22Rv1 (cell line): Measurements from ENCODE around the gene EGFLAM.

Experiments
- H3K27ac ChIP-seq: fragments of 450-650 bp; 2 replicates; pipeline ENCODE4 v1.5.1; 2017
- ZFX ChIP-seq: fragments of 450-650 bp; IDR thresholded peaks from 2 replicates; pipeline ENCODE4 v1.6.1; 2017; ENCODE audit warnings: antibody characterized with exemption, borderline replicate concordance
- TF ChIP-seq, protein P1 (sequence below): fragments of 450-650 bp; IDR thresholded peaks from 2 replicates; pipeline ENCODE4 v1.5.1; 2017; ENCODE audit warnings: mild to moderate bottlenecking

Gene EGFLAM

DNA sequence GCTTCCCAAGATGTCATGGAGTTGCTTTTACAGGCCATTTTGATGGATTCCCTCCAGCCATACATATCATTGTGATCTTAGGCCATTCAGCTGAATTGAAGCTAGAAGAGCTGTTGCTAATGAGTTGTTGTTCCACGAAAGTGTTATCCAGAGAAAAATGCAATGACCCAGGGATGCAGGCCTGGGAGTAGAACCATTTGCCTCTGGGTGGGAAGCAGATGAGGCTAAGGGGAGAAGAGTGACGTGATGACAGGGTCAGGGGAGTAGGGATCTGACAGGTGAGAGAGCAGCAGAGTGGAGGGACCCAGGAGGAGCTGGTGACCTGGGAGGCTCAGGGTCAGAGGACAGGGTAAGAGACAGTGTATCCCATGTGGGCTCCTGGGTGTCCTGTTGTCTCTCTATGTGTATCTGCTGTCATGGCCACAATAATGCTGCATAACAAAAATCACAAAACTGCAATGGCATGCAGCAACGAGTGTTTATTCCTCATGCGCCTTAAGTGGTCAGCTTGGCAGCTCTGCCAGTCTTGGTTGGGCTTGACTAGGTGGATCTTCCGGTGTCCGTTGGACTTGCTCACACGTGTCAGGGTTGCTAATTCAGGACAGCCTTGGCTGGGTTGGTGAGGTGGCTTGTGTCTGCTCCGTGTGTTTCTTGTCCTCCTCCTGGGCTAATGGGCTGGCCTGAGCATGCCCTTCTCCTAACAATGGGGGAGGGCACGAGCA is 207.5 kb downstream of the EGFLAM start:
- no peak overlapping the region for H3K27ac ChIP-seq
- no peak for TF ChIP-seq ZFX
- TF ChIP-seq, protein P1, sequence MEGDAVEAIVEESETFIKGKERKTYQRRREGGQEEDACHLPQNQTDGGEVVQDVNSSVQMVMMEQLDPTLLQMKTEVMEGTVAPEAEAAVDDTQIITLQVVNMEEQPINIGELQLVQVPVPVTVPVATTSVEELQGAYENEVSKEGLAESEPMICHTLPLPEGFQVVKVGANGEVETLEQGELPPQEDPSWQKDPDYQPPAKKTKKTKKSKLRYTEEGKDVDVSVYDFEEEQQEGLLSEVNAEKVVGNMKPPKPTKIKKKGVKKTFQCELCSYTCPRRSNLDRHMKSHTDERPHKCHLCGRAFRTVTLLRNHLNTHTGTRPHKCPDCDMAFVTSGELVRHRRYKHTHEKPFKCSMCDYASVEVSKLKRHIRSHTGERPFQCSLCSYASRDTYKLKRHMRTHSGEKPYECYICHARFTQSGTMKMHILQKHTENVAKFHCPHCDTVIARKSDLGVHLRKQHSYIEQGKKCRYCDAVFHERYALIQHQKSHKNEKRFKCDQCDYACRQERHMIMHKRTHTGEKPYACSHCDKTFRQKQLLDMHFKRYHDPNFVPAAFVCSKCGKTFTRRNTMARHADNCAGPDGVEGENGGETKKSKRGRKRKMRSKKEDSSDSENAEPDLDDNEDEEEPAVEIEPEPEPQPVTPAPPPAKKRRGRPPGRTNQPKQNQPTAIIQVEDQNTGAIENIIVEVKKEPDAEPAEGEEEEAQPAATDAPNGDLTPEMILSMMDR, result no peak

DNA sequence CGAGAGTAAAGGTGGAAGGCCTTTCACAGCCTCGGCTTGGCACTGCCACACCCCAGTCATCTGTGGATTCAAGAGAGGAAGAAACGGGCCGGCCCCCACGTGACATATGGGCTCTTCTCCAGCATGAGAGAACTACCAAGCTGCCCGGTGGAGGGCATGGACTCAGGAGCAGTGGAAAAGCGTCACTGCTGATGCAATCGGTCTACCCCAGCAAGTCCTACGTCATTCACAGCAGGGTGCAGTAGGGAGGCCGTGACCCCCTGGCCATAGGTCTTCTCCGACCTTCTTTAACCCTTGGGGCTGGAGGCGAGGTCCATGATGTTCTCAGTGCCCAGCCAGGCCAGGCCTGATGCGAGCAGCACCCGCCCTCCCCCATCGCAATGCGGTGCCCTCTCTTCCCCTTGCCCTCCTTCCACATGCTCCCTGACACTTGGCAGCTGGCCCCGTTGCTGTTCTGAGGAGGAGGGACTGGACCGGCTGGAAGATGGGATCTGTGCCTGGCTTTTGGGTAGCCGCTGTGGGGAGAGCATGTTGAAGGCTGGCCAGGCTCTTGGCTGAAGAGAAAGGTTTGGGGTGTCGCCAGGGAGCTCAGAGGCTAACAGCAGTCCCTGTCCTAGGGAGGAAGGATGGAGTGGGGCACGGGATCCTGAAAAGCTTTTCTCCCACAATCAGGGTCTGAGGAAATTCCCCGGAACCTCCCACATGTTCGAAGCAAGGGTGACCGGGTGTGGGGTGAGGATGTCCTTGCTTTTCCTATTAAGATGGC is 208.2 kb downstream of the EGFLAM start:
- H3K27ac ChIP-seq, result no peak overlapping the region
- TF ChIP-seq, protein P1, result no peak
- TF ChIP-seq ZFX, result no peak

DNA sequence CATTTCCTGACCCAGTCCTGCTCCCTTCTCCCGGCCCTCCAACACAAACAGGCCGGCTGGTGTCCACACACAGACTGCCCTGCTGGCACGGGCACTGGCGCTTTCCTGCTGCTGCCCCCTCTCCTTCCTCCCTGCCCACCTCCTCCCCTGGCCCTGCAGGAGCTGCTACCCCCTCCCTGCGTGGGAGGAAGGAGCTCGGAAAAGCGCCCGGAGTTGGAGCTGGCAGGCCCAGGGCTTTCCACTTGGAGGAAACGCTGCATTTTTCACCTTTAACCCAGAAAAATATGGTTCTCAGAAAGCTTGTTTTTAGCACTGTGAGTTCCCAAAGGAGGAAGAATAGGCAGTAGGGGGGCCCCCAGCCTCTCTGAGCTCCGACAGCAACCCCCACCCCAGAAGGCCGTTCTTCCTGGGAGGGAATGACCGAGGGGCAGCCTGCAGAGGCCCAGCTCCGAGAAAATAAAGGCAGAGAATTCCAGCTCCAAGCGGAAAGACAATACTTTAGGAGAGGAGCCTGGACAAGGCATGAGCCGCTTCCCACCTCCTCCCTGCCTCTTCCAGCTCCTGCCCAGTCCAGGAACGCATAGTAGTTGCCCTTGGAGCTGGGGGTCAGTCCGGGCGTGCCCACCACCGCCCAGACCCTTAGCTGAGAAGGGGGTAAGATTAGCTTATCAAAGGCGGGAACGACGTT is 209.1 kb downstream of the EGFLAM start:
- TF ChIP-seq, protein P1, result no peak
- TF ChIP-seq ZFX, result no peak
- H3K27ac ChIP-seq, result no peak overlapping the region

DNA sequence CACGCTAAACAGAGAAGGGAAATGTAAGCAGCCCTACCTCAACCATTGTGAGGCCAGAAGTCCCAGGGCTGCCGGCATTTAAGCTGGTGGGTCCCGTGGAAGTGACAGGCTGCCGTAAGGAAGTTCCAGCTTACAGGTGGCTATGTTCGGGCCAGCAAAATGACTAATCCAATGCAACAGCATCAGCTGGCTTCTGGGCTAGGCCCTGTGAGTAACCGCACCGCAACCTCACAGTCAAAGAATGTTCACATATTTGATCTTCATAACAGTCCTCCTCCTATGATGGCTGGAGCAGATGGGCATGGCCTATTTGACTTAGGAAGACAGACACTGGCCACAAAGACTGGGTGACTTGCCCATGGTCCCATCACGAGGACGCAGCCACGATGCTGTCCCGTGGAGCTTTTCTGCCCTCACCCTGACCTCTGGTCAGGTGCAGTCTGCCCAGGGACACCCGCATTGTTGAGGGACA is 209.9 kb downstream of the EGFLAM start:
- TF ChIP-seq, protein P1, result no peak
- TF ChIP-seq ZFX, result no peak
- H3K27ac ChIP-seq, result no peak overlapping the region

DNA sequence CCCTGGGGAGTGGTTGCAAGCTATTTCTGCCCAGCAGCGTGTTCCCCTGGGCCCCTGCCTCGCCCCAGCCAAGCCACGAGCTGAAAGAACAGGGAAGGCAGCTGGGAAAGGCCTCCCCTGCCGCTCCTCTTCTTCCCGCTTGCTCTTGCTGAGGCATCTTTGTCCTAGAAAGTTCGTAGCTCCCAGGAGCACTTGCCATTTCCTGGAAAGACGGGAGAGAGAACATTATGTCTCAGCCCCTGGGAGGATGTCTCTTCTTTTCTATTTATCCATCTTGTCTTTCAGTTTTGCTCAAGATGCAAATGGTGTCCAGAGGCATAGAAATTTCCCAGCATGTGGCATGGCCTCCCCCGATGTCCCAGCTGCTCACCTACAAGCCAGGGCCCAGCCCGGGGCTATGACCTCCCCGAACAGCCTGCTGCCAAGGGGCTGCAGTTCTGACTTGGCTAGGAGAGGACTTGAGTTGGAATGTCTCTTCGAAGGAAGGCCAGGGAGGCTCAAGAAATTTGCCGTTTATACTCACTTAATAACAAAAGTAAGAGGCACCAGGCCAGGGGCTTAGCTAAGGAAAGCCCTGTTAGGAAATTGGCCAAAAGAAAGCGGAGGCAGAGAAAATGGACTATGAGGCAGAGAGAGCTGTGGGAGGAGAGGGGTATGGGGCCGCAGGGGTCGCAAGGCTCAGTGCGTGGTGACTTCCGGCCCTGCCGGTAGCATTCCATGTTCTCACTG is 210.8 kb downstream of the EGFLAM start:
- TF ChIP-seq, protein P1, result no peak
- TF ChIP-seq ZFX, result no peak
- no peak overlapping the region for H3K27ac ChIP-seq

DNA sequence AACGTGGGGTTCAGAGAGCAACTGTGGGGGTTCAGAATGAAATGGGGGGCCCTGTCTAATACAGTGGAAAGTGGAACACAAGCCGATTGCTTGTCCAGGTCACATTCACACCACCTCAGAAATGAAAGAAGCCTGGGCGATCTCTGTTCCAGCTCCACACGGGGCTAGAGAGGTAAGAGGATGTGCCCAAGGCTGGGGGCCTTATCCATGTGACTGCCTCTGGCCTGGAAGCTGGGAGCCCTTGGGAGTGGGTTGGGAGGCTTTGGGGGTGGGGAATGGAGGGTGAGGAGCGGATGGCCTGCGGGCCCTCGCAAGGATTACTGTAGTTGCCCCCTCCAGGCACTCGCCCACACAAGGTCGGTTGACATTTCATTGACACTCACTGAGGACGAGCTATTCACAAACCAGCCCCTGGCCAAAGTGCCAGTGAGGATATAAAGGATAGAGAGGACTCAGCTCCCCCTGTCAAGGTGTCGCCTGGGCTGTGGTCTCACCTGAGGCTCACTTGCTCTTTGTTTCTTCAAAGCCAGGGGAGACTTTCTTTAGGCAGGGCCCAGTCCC is 211.4 kb downstream of the EGFLAM start:
- TF ChIP-seq ZFX, result no peak
- TF ChIP-seq, protein P1, result no peak
- no peak overlapping the region for H3K27ac ChIP-seq
